Stimulated activated CD8-positive, alpha-beta memory T cell treated with anti-CD3 and anti-CD28 coated beads, Interleukin-2, amount 100 ng/mL, for 1 hour (primary cell): Measurements from ENCODE around the gene SMARCB1.
A peak's percentile ranks its signal among the peaks of the same experiment; 100 is the strongest.
"Not testable (repeated sequence)": the region's sequence is repeated elsewhere in the genome, so short reads cannot be mapped to it uniquely, and the experiment has no call there.

ENCODE experiments used
- DNase-seq, 2 donors: peaks; one replicate each; pipeline ENCODE4 v3.0.0-alpha.2; 2020; ENCODE audit warnings: low read depth in 2 of 2

SMARCB1 gene

GRCh38 chr22:23846081-23846469, 59.3 kb downstream of the SMARCB1 start:
- DNase-seq, result no peak

- no peak for DNase-seq
Measured at GRCh38 chr22:23847310-23847920, 60.6 kb downstream of the SMARCB1 start.

GRCh38 chr22:23847991-23848864, 61.5 kb downstream of the SMARCB1 start:
- DNase-seq, result no peak

- DNase-seq, result peak; percentile 70 to 74
Measured at GRCh38 chr22:23849009-23850006, 62.5 kb downstream of the SMARCB1 start.

GRCh38 chr22:23850136-23850611, 63.4 kb downstream of the SMARCB1 start:
- DNase-seq, result no peak

- DNase-seq, result no peak
Measured at GRCh38 chr22:23856721-23857605, 70.2 kb downstream of the SMARCB1 start.

GRCh38 chr22:23857606-23858483, 71.1 kb downstream of the SMARCB1 start, which contains the start of gene SLC2A11:
Gene SLC2A11, plus strand, starts transcription at chr22:23857875. Its CDS starts 125 bp downstream, at chr22:23858000.
- peak; percentile 87 for DNase-seq

GRCh38 chr22:23858484-23858815, 71.7 kb downstream of the SMARCB1 start:
- no peak for DNase-seq

- DNase-seq, result no peak
Measured at GRCh38 chr22:23859201-23859600, 72.4 kb downstream of the SMARCB1 start.

GRCh38 chr22:23860187-23860586, 73.4 kb downstream of the SMARCB1 start:
- DNase-seq, result not testable (repeated sequence)

GRCh38 chr22:23862103-23862502, 75.3 kb downstream of the SMARCB1 start:
- no peak for DNase-seq

GRCh38 chr22:23864499-23865154, 77.9 kb downstream of the SMARCB1 start:
- DNase-seq, result not testable (repeated sequence)

- DNase-seq, result no peak
Measured at GRCh38 chr22:23868580-23868979, 81.8 kb downstream of the SMARCB1 start.

- no peak for DNase-seq
Measured at GRCh38 chr22:23874871-23875270, 88.1 kb downstream of the SMARCB1 start.

GRCh38 chr22:23875801-23876200, 89.0 kb downstream of the SMARCB1 start:
- no peak for DNase-seq

- DNase-seq, result no peak
Measured at GRCh38 chr22:23877566-23877965, 90.8 kb downstream of the SMARCB1 start.

GRCh38 chr22:23878219-23878618, 91.5 kb downstream of the SMARCB1 start:
- DNase-seq, result no peak

GRCh38 chr22:23882370-23882769, 95.6 kb downstream of the SMARCB1 start:
- DNase-seq, result no peak

GRCh38 chr22:23883658-23884057, 96.9 kb downstream of the SMARCB1 start:
- DNase-seq, result no peak
